H7 (cell line): ENCODE results near the gene THAP8. TPM values are rescaled to one million over a fixed set of nuclear protein-coding genes. Genes with fewer than 3 reads are reported as not detected.

Experiments used
- DNase-seq: peaks from one replicate; pipeline ENCODE4 v3.0.0; 2012
- H3K27me3 ChIP-seq: 2 replicates; pipeline ENCODE4 v1.6.0; 2011; ENCODE audit warnings: mild to moderate bottlenecking, low read length; ENCODE audit not compliant: control insufficient read depth, insufficient read depth
- H3K36me3 ChIP-seq: replicated peaks from 2 replicates; pipeline ENCODE4 v1.5.1; 2011; ENCODE audit warnings: low read length; ENCODE audit not compliant: control insufficient read depth, insufficient read depth
- H3K4me3 ChIP-seq: 2 replicates; pipeline ENCODE4 v1.5.1; 2011; ENCODE audit warnings: low read depth, mild to moderate bottlenecking, control low read depth, low read length, moderate library complexity; ENCODE audit not compliant: insufficient read depth
- total RNA-seq: library from RNA; depleted of rRNA; stranded (reverse); fragments of >200 nt; shearing (Covaris generic); gene quantifications from 2 replicates; pipeline ENCODE4 v1.2.3, GENCODE V29; 2014

THAP8 gene
- total RNA-seq, 1 experiment from 2014 or later, result 2.9 TPM

GRCh38 chr19:36006955-36007354 is 47.1 kb downstream of the THAP8 start:
- no peak overlapping the region for H3K4me3 ChIP-seq
- DNase-seq, result no peak
- peaks cover 4% of the 10 kb centered on the region for H3K36me3 ChIP-seq
- H3K27me3 ChIP-seq, result peaks cover 2% of the 10 kb centered on the region; the same call in 1 of the 2 replicates

- Histone ChIP-seq H3K27me3 (no peaks in the 10 kb centered on the region), H3K36me3 (peaks cover 4% of the 10 kb centered on the region), H3K4me3 (no peak overlapping the region)
- DNase-seq, result no peak
These were observed 50.8 kb downstream of the THAP8 start for GRCh38 chr19:36003284-36003683.

GRCh38 chr19:36001605-36002004 is 52.5 kb downstream of the THAP8 start:
- H3K4me3 ChIP-seq, result no peak overlapping the region
- H3K27me3 ChIP-seq, result no peaks in the 10 kb centered on the region
- DNase-seq, result no peak
- peaks cover 4% of the 10 kb centered on the region for H3K36me3 ChIP-seq

GRCh38 chr19:35996777-35997176 is 57.3 kb downstream of the THAP8 start:
- Histone ChIP-seq H3K4me3 (no peak overlapping the region), H3K27me3 (no peaks in the 10 kb centered on the region), H3K36me3 (no peaks in the 10 kb centered on the region; the same call in none of the 2 replicates)
- DNase-seq, result no peak

GRCh38 chr19:35995048-35995993 is 58.8 kb downstream of the THAP8 start, which contains the start of gene SDHAF1:
SDHAF1 (plus strand) TSS chr19:35995188; CDS start chr19:35995275, 87 bp downstream.
- peak; percentile 97 for DNase-seq
- Histone ChIP-seq H3K27me3 (no peaks in the 10 kb centered on the region), H3K4me3 (peak within 1 kb of the TSS; percentile 93)

GRCh38 chr19:35993923-35994598 is 60.0 kb downstream of the THAP8 start:
- Histone ChIP-seq H3K36me3 (no peaks in the 10 kb centered on the region; the same call in 1 of the 2 replicates), H3K4me3 (no peak overlapping the region)
- DNase-seq, result peak; percentile 90

More at GRCh38 chr19:35995048-35995993, 58.8 kb downstream of the THAP8 start, which contains the start of gene SDHAF1:
- H3K36me3 ChIP-seq, result no peaks in the 10 kb centered on the region; the same call in 1 of the 2 replicates

GRCh38 chr19:35992907-35993765 is 60.9 kb downstream of the THAP8 start:
- Histone ChIP-seq H3K4me3 (no peak overlapping the region), H3K36me3 (no peaks in the 10 kb centered on the region), H3K27me3 (peaks cover 2% of the 10 kb centered on the region; the same call in 1 of the 2 replicates)
- DNase-seq, result no peak

More at GRCh38 chr19:35993923-35994598, 60.0 kb downstream of the THAP8 start:
- peaks cover 2% of the 10 kb centered on the region; the same call in 1 of the 2 replicates for H3K27me3 ChIP-seq

- Histone ChIP-seq H3K36me3 (no peaks in the 10 kb centered on the region), H3K27me3 (peaks cover 2% of the 10 kb centered on the region; the same call in 1 of the 2 replicates), H3K4me3 (no peak overlapping the region)
- no peak for DNase-seq
These were observed 62.2 kb downstream of the THAP8 start for GRCh38 chr19:35991731-35992450.

- Histone ChIP-seq H3K36me3 (no peaks in the 10 kb centered on the region), H3K4me3 (no peak overlapping the region), H3K27me3 (peaks cover 7% of the 10 kb centered on the region)
- DNase-seq, result no peak
These were observed 63.0 kb downstream of the THAP8 start for GRCh38 chr19:35990771-35991730.

- no peaks in the 10 kb centered on the region for H3K36me3 ChIP-seq
- DNase-seq, result no peak
- H3K27me3 ChIP-seq, result peaks cover 9% of the 10 kb centered on the region
- no peak overlapping the region for H3K4me3 ChIP-seq
These were observed 63.9 kb downstream of the THAP8 start for GRCh38 chr19:35990156-35990555.

GRCh38 chr19:35988824-35989223 is 65.3 kb downstream of the THAP8 start:
- Histone ChIP-seq H3K36me3 (no peaks in the 10 kb centered on the region), H3K27me3 (peaks cover 9% of the 10 kb centered on the region), H3K4me3 (no peak overlapping the region)
- no peak for DNase-seq

- H3K36me3 ChIP-seq, result no peaks in the 10 kb centered on the region
- peak overlapping the region; percentile 39 for H3K4me3 ChIP-seq
- H3K27me3 ChIP-seq, result peaks cover 9% of the 10 kb centered on the region
- no peak for DNase-seq
These were observed 66.6 kb downstream of the THAP8 start for GRCh38 chr19:35987571-35987896.
